ENCODE measurements around the gene HBM.
"Not testable (repeated sequence)": the region's sequence is repeated elsewhere in the genome, so short reads cannot be mapped to it uniquely, and the experiment has no call there.

The HBM gene

DNA sequence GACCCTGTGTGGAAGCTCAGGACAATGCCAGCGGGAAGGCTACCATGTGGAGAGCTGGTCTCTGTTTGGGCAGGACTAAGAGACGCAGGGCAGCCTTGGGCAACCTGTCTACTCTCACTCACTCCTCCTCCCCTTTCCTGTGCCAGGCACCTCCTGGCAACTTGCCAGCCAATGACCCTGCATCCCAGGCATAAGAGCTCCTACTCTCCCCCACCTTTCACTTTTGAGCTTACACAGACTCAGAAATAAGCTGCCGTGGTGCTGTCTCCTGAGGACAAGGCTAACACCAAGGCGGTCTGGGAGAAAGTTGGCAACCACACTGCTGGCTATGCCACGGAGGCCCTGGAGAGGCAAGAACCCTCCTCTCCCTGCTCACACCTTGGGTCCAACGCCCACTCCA is 2.6 kb downstream of the HBM start:
- in situ Hi-C loops (cut with MboI; ENCODE audit: low sequenced_read_pairs) = no loop called here
- H3K36me3 ChIP-seq (replicated peaks) = no peaks in the 10 kb centered on the region
- H3K4me1 ChIP-seq = no peaks in the 10 kb centered on the region
- no peaks in the 10 kb centered on the region for H3K9me3 ChIP-seq
- no peak for DNase-seq (ENCODE audit: low spot score in 2 of 2)
- H3K27me3 ChIP-seq (ENCODE audit: low read depth) = peaks cover 14% of the 10 kb centered on the region
- H3K4me3 ChIP-seq = no peak overlapping the region

DNA sequence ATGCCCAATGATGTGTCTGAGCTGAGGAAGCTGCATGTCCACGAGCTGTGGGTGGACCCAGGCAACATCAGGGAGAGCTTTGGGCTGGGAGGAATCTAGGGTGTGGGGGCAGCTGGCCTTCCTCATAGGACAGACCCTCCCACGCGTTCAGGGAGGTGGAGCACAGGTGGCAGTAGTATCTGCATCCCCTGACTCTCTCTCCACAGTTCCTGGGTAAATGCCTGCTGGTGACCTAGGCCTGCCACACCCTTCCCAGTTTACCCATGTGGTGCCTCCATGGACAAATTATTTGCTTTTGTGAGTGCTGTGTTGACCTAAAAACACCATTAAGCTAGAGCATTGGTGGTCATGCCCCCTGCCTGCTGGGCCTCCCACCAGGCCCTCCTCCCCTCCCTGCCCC is 3.2 kb downstream of the HBM start:
- H3K36me3 ChIP-seq (replicated peaks) = no peaks in the 10 kb centered on the region
- peaks cover 14% of the 10 kb centered on the region for H3K27me3 ChIP-seq (ENCODE audit: low read depth)
- no peaks in the 10 kb centered on the region for H3K9me3 ChIP-seq
- DNase-seq (ENCODE audit: low spot score in 2 of 2) = no peak
- no peak overlapping the region for H3K4me3 ChIP-seq
- H3K4me1 ChIP-seq = no peaks in the 10 kb centered on the region
- in situ Hi-C loops (cut with MboI; ENCODE audit: low sequenced_read_pairs) = no loop called here

DNA sequence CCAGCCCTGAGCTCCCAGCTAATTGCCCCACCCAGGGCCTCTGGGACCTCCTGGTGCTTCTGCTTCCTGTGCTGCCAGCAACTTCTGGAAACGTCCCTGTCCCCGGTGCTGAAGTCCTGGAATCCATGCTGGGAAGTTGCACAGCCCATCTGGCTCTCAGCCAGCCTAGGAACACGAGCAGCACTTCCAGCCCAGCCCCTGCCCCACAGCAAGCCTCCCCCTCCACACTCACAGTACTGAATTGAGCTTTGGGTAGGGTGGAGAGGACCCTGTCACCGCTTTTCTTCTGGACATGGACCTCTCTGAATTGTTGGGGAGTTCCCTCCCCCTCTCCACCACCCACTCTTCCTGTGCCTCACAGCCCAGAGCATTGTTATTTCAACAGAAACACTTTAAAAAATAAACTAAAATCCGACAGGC is 4.3 kb downstream of the HBM start:
- in situ Hi-C loops (cut with MboI; ENCODE audit: low sequenced_read_pairs) = not testable (repeated sequence)
- peaks cover 15% of the 10 kb centered on the region for H3K27me3 ChIP-seq (ENCODE audit: low read depth)

DNA sequence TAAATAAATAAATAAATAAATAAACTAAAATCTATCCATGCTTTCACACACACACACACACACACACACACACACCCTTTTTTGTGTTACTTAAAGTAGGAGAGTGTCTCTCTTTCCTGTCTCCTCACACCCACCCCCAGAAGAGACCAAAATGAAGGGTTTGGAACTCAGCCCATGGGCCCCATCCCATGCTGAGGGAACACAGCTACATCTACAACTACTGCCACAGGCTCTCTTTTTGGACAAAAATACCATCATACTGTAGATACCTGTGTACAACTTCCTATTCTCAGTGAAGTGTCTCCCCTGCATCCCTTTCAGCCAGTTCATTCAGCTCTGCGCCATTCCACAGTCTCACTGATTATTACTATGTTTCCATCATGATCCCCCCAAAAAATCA is 5.0 kb downstream of the HBM start:
- H3K36me3 ChIP-seq (replicated peaks) = no peaks in the 10 kb centered on the region
- H3K27me3 ChIP-seq (ENCODE audit: low read depth) = peaks cover 21% of the 10 kb centered on the region
- no peak for DNase-seq (ENCODE audit: low spot score in 2 of 2)
- no peaks in the 10 kb centered on the region for H3K9me3 ChIP-seq
- no peak overlapping the region for H3K4me3 ChIP-seq
- in situ Hi-C loops (cut with MboI; ENCODE audit: low sequenced_read_pairs) = no loop called here
- no peaks in the 10 kb centered on the region for H3K4me1 ChIP-seq

More for the DNA sequence above, 4.3 kb downstream of the HBM start:
- peak in 1 of 2 experiments; percentile 52 for DNase-seq (ENCODE audit: low spot score in 2 of 2)
- not testable (repeated sequence) for H3K4me3 ChIP-seq; H3K9me3 ChIP-seq; H3K36me3 ChIP-seq (replicated peaks); H3K4me1 ChIP-seq

DNA sequence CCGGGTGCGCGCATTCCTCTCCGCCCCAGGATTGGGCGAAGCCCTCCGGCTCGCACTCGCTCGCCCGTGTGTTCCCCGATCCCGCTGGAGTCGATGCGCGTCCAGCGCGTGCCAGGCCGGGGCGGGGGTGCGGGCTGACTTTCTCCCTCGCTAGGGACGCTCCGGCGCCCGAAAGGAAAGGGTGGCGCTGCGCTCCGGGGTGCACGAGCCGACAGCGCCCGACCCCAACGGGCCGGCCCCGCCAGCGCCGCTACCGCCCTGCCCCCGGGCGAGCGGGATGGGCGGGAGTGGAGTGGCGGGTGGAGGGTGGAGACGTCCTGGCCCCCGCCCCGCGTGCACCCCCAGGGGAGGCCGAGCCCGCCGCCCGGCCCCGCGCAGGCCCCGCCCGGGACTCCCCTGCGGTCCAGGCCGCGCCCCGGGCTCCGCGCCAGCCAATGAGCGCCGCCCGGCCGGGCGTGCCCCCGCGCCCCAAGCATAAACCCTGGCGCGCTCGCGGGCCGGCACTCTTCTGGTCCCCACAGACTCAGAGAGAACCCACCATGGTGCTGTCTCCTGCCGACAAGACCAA is 6.7 kb downstream of the HBM start, which contains the start of gene HBA2:
Gene HBA2 (plus strand): TSS at position 503 of the 568 bp plus-strand sequence. CDS start 37 bp downstream, at position 540.
- H3K4me3 ChIP-seq; DNase-seq (ENCODE audit: low spot score in 2 of 2); H3K9me3 ChIP-seq; H3K36me3 ChIP-seq (replicated peaks); in situ Hi-C loops (cut with MboI; ENCODE audit: low sequenced_read_pairs); H3K4me1 ChIP-seq: not testable (repeated sequence)
- H3K27me3 ChIP-seq (ENCODE audit: low read depth) = peaks cover 21% of the 10 kb centered on the region

DNA sequence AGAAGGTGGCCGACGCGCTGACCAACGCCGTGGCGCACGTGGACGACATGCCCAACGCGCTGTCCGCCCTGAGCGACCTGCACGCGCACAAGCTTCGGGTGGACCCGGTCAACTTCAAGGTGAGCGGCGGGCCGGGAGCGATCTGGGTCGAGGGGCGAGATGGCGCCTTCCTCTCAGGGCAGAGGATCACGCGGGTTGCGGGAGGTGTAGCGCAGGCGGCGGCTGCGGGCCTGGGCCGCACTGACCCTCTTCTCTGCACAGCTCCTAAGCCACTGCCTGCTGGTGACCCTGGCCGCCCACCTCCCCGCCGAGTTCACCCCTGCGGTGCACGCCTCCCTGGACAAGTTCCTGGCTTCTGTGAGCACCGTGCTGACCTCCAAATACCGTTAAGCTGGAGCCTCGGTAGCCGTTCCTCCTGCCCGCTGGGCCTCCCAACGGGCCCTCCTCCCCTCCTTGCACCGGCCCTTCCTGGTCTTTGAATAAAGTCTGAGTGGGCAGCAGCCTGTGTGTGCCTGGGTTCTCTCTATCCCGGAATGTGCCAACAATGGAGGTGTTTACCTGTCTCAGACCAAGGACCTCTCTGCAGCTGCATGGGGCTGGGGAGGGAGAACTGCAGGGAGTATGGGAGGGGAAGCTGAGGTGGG is 7.6 kb downstream of the HBM start:
- H3K4me1 ChIP-seq; DNase-seq (ENCODE audit: low spot score in 2 of 2); in situ Hi-C loops (cut with MboI; ENCODE audit: low sequenced_read_pairs); H3K9me3 ChIP-seq; H3K4me3 ChIP-seq; H3K36me3 ChIP-seq (replicated peaks): not testable (repeated sequence)
- H3K27me3 ChIP-seq (ENCODE audit: low read depth) = peaks cover 21% of the 10 kb centered on the region

DNA sequence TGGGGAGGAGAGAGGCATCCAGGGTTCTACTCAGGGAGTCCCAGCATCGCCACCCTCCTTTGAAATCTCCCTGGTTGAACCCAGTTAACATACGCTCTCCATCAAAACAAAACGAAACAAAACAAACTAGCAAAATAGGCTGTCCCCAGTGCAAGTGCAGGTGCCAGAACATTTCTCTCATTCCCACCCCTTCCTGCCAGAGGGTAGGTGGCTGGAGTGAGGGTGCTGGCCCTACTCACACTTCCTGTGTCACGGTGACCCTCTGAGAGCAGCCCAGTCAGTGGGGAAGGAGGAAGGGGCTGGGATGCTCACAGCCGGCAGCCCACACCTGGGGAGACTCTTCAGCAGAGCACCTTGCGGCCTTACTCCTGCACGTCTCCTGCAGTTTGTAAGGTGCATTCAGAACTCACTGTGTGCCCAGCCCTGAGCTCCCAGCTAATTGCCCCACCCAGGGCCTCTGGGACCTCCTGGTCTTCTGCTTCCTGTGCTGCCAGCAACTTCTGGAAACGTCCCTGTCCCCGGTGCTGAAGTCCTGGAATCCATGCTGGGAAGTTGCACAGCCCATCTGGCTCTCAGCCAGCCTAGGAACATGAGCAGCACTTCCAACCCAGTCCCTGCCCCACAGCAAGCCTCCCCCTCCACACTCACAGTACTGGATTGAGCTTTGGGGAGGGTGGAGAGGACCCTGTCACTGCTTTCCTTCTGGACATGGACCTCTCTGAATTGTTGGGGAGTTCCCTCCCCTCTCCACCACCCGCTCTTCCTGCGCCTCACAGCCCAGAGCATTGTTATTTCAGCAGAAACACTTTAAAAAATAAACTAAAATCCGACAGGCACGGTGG is 8.4 kb downstream of the HBM start:
- H3K9me3 ChIP-seq; DNase-seq (ENCODE audit: low spot score in 2 of 2); H3K36me3 ChIP-seq (replicated peaks); in situ Hi-C loops (cut with MboI; ENCODE audit: low sequenced_read_pairs); H3K4me1 ChIP-seq; H3K4me3 ChIP-seq: not testable (repeated sequence)
- H3K27me3 ChIP-seq (ENCODE audit: low read depth) = peaks cover 21% of the 10 kb centered on the region

DNA sequence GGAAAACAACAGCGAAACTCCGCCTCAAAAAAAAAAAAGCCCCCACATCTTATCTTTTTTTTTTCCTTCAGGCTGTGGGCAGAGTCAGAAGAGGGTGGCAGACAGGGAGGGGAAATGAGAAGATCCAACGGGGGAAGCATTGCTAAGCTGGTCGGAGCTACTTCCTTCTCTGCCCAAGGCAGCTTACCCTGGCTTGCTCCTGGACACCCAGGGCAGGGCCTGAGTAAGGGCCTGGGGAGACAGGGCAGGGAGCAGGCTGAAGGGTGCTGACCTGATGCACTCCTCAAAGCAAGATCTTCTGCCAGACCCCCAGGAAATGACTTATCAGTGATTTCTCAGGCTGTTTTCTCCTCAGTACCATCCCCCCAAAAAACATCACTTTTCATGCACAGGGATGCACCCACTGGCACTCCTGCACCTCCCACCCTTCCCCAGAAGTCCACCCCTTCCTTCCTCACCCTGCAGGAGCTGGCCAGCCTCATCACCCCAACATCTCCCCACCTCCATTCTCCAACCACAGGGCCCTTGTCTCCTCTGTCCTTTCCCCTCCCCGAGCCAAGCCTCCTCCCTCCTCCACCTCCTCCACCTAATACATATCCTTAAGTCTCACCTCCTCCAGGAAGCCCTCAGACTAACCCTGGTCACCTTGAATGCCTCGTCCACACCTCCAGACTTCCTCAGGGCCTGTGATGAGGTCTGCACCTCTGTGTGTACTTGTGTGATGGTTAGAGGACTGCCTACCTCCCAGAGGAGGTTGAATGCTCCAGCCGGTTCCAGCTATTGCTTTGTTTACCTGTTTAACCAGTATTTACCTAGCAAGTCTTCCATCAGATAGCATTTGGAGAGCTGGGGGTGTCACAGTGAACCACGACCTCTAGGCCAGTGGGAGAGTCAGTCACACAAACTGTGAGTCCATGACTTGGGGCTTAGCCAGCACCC is 9.5 kb downstream of the HBM start:
- no peak for DNase-seq (ENCODE audit: low spot score in 2 of 2)
- Histone ChIP-seq H3K27me3 (ENCODE audit: low read depth) (peaks cover 21% of the 10 kb centered on the region), H3K4me3 (no peak overlapping the region), H3K4me1 (no peaks in the 10 kb centered on the region; the same call in 1 of the 2 replicates), H3K36me3 (replicated peaks) (no peaks in the 10 kb centered on the region), H3K9me3 (no peaks in the 10 kb centered on the region)
- in situ Hi-C loops (cut with MboI; ENCODE audit: low sequenced_read_pairs) = no loop called here

DNA sequence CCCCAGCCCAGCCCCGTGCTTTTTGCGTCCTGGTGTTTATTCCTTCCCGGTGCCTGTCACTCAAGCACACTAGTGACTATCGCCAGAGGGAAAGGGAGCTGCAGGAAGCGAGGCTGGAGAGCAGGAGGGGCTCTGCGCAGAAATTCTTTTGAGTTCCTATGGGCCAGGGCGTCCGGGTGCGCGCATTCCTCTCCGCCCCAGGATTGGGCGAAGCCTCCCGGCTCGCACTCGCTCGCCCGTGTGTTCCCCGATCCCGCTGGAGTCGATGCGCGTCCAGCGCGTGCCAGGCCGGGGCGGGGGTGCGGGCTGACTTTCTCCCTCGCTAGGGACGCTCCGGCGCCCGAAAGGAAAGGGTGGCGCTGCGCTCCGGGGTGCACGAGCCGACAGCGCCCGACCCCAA is 10.2 kb downstream of the HBM start:
- H3K9me3 ChIP-seq; in situ Hi-C loops (cut with MboI; ENCODE audit: low sequenced_read_pairs); DNase-seq (ENCODE audit: low spot score in 2 of 2); H3K36me3 ChIP-seq (replicated peaks); H3K4me3 ChIP-seq; H3K4me1 ChIP-seq: not testable (repeated sequence)
- H3K27me3 ChIP-seq (ENCODE audit: low read depth) = peaks cover 15% of the 10 kb centered on the region

DNA sequence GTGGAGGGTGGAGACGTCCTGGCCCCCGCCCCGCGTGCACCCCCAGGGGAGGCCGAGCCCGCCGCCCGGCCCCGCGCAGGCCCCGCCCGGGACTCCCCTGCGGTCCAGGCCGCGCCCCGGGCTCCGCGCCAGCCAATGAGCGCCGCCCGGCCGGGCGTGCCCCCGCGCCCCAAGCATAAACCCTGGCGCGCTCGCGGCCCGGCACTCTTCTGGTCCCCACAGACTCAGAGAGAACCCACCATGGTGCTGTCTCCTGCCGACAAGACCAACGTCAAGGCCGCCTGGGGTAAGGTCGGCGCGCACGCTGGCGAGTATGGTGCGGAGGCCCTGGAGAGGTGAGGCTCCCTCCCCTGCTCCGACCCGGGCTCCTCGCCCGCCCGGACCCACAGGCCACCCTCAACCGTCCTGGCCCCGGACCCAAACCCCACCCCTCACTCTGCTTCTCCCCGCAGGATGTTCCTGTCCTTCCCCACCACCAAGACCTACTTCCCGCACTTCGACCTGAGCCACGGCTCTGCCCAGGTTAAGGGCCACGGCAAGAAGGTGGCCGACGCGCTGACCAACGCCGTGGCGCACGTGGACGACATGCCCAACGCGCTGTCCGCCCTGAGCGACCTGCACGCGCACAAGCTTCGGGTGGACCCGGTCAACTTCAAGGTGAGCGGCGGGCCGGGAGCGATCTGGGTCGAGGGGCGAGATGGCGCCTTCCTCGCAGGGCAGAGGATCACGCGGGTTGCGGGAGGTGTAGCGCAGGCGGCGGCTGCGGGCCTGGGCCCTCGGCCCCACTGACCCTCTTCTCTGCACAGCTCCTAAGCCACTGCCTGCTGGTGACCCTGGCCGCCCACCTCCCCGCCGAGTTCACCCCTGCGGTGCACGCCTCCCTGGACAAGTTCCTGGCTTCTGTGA is 11.0 kb downstream of the HBM start, which contains the start of gene HBA1:
Gene HBA1 (plus strand): TSS at position 204 of the 906 bp plus-strand sequence. CDS start 37 bp downstream, at position 241.
- H3K4me3 ChIP-seq; H3K4me1 ChIP-seq; H3K9me3 ChIP-seq; H3K27me3 ChIP-seq (ENCODE audit: low read depth); DNase-seq (ENCODE audit: low spot score in 2 of 2); H3K36me3 ChIP-seq (replicated peaks); in situ Hi-C loops (cut with MboI; ENCODE audit: low sequenced_read_pairs): not testable (repeated sequence)

DNA sequence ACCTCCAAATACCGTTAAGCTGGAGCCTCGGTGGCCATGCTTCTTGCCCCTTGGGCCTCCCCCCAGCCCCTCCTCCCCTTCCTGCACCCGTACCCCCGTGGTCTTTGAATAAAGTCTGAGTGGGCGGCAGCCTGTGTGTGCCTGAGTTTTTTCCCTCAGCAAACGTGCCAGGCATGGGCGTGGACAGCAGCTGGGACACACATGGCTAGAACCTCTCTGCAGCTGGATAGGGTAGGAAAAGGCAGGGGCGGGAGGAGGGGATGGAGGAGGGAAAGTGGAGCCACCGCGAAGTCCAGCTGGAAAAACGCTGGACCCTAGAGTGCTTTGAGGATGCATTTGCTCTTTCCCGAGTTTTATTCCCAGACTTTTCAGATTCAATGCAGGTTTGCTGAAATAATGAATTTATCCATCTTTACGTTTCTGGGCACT is 11.6 kb downstream of the HBM start:
- H3K4me1 ChIP-seq = peaks cover 4% of the 10 kb centered on the region
- no peak overlapping the region for H3K4me3 ChIP-seq
- H3K27me3 ChIP-seq (ENCODE audit: low read depth) = peaks cover 9% of the 10 kb centered on the region
- in situ Hi-C loops (cut with MboI; ENCODE audit: low sequenced_read_pairs) = no loop called here
- no peaks in the 10 kb centered on the region for H3K36me3 ChIP-seq (replicated peaks)
- H3K9me3 ChIP-seq = no peaks in the 10 kb centered on the region
- DNase-seq (ENCODE audit: low spot score in 2 of 2) = peak in 1 of 2 experiments; percentile 100

DNA sequence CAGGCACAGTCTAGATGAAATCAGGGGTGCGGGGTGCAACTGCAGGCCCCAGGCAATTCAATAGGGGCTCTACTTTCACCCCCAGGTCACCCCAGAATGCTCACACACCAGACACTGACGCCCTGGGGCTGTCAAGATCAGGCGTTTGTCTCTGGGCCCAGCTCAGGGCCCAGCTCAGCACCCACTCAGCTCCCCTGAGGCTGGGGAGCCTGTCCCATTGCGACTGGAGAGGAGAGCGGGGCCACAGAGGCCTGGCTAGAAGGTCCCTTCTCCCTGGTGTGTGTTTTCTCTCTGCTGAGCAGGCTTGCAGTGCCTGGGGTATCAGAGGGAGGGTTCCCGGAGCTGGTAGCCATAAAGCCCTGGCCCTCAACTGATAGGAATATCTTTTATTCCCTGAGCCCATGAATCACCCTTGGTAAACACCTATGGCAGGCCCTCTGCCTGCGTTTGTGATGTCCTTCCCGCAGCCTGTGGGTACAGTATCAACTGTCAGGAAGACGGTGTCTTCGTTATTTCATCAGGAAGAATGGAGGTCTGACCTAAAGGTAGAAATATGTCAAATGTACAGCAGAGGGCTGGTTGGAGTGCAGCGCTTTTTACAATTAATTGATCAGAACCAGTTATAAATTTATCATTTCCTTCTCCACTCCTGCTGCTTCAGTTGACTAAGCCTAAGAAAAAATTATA is 12.3 kb downstream of the HBM start:
- H3K36me3 ChIP-seq (replicated peaks) = no peaks in the 10 kb centered on the region
- in situ Hi-C loops (cut with MboI; ENCODE audit: low sequenced_read_pairs) = no loop called here
- H3K4me1 ChIP-seq = peaks cover 4% of the 10 kb centered on the region
- H3K9me3 ChIP-seq = no peaks in the 10 kb centered on the region
- H3K27me3 ChIP-seq (ENCODE audit: low read depth) = peaks cover 9% of the 10 kb centered on the region
- no peak overlapping the region for H3K4me3 ChIP-seq
- DNase-seq (ENCODE audit: low spot score in 2 of 2) = no peak

Measured in HAP-1 (cell line).